GM10248 (cell line): Measurements from ENCODE around the gene KIF5A.

Source experiments
- CTCF ChIA-PET: fragments of 300-600 bp; sonication (Branson Sonifier 250); formaldehyde crosslinking; extraction: SDS; loops from one replicate; lab custom pipeline; 2021; ENCODE audit warnings: antibody characterized with exemption; lab: Yijun Ruan, JAX
- POLR2A ChIA-PET: fragments of 350-650 bp; sonication (Branson Sonifier 250); formaldehyde crosslinking; extraction: SDS; loops from one replicate; lab custom pipeline; 2020; ENCODE audit warnings: antibody characterized with exemption; lab: Yijun Ruan, JAX
- DNase-seq: peaks from one replicate; pipeline ENCODE4 v3.0.0; 2012; ENCODE audit errors: extremely low spot score
- CTCF ChIP-seq: IDR thresholded peaks from 2 replicates; pipeline ENCODE4 v1.5.1; 2012; ENCODE audit warnings: mild to moderate bottlenecking, low read depth; ENCODE audit errors: extremely low read depth, missing control alignments, control extremely low read depth

Gene KIF5A

GRCh38 chr12:57528176-57528575, 21.7 kb upstream of the KIF5A start:
- ChIA-PET CTCF (interaction anchor here (1.0 to 2.9 kb wide), 3 partner anchors 10 to 34 kb away, joined by 3 to 8 read pairs (median 5); no protein-coding TSS in a partner anchor), POLR2A (no interaction called here)
- no peak for TF ChIP-seq CTCF
- no peak for DNase-seq

- no peak for DNase-seq
- ChIA-PET CTCF (interaction anchor here (1.0 to 2.9 kb wide), 3 partner anchors 9 to 54 kb away, joined by 3 to 8 read pairs (median 6); no protein-coding TSS in a partner anchor), POLR2A (interaction anchor here (1.4 kb wide), 1 partner anchor 9 kb away, joined by 4 read pairs; no protein-coding TSS in a partner anchor)
- no peak for TF ChIP-seq CTCF
These were observed 20.9 kb upstream of the KIF5A start for GRCh38 chr12:57528831-57529555.

- TF ChIP-seq CTCF: no peak
- CTCF ChIA-PET: interaction anchor here (1.2 to 2.9 kb wide), 4 partner anchors 9 to 53 kb away, joined by 6 to 10 read pairs (median 7); partner anchors contain the start of gene DCTN2
- POLR2A ChIA-PET: interaction anchor here (0.6 to 1.4 kb wide), 2 partner anchors 9 to 10 kb away, joined by 4 to 5 read pairs; no protein-coding TSS in a partner anchor
- DNase-seq: no peak
These were observed 20.0 kb upstream of the KIF5A start for GRCh38 chr12:57529831-57530230.

GRCh38 chr12:57530396-57531142, 19.3 kb upstream of the KIF5A start:
- POLR2A ChIA-PET: interaction anchor here (0.6 to 1.4 kb wide), 2 partner anchors 10 to 11 kb away, joined by 4 to 5 read pairs; no protein-coding TSS in a partner anchor
- CTCF ChIA-PET: interaction anchor here (1.2 to 2.3 kb wide), 4 partner anchors 10 to 226 kb away, joined by 3 to 10 read pairs (median 6); partner anchors contain the start of gene DCTN2
- no peak for DNase-seq
- no peak for TF ChIP-seq CTCF

GRCh38 chr12:57531836-57532235, 18.0 kb upstream of the KIF5A start:
- no peak for DNase-seq
- CTCF ChIA-PET: interaction anchor here (1.2 to 1.9 kb wide), 4 partner anchors 9 to 225 kb away, joined by 3 to 5 read pairs (median 4); partner anchors contain the start of gene MBD6
- POLR2A ChIA-PET: interaction anchor here (0.6 kb wide), 1 partner anchor 18 kb away, joined by 5 read pairs; no protein-coding TSS in a partner anchor
- TF ChIP-seq CTCF: no peak

- CTCF ChIA-PET: interaction anchor here (1.1 to 1.9 kb wide), 6 partner anchors 9 to 70 kb away, joined by 3 to 5 read pairs (median 4); partner anchors contain the start of genes DDIT3 and MBD6
- no peak for DNase-seq
- no peak for TF ChIP-seq CTCF
- POLR2A ChIA-PET: interaction anchor here (0.6 kb wide), 1 partner anchor 303 kb away, joined by 6 read pairs; the partner anchor contains the start of gene SHMT2
These were observed 16.7 kb upstream of the KIF5A start for GRCh38 chr12:57533108-57533507.
